GM18907 (cell line): ENCODE data around the gene ATP13A5.

Source experiments
- ATAC-seq: cut with Tn5 transposase; IDR thresholded peaks from one replicate; pipeline ENCODE4 v1.9.1; 2021; ENCODE audit warnings: mild to moderate bottlenecking, moderate library complexity; ENCODE audit not compliant: unreplicated experiment

ATP13A5 gene

GRCh38 chr3:193347521-193348501 lies 30.7 kb downstream of the ATP13A5 start:
- ATAC-seq, result no peak

- no peak for ATAC-seq
Measured at GRCh38 chr3:193346259-193346658, 32.3 kb downstream of the ATP13A5 start.

GRCh38 chr3:193345431-193345830 lies 33.1 kb downstream of the ATP13A5 start:
- no peak for ATAC-seq

- ATAC-seq, result no peak
Measured at GRCh38 chr3:193344486-193344885, 34.1 kb downstream of the ATP13A5 start.

GRCh38 chr3:193343726-193344222 lies 34.8 kb downstream of the ATP13A5 start:
- no peak for ATAC-seq

- no peak for ATAC-seq
Measured at GRCh38 chr3:193342551-193342950, 36.0 kb downstream of the ATP13A5 start.

GRCh38 chr3:193335031-193335430 lies 43.5 kb downstream of the ATP13A5 start:
- no peak for ATAC-seq

- ATAC-seq, result no peak
Measured at GRCh38 chr3:193333229-193333628, 45.3 kb downstream of the ATP13A5 start.

GRCh38 chr3:193330555-193331204 lies 47.9 kb downstream of the ATP13A5 start:
- no peak for ATAC-seq

GRCh38 chr3:193317682-193318300 lies 60.8 kb downstream of the ATP13A5 start:
- ATAC-seq, result no peak

- no peak for ATAC-seq
Measured at GRCh38 chr3:193314161-193314560, 64.4 kb downstream of the ATP13A5 start.

GRCh38 chr3:193313061-193313958 lies 65.2 kb downstream of the ATP13A5 start:
- ATAC-seq, result no peak

- ATAC-seq, result no peak
Measured at GRCh38 chr3:193310914-193311723, 67.4 kb downstream of the ATP13A5 start.

- ATAC-seq, result no peak
Measured at GRCh38 chr3:193305356-193305755, 73.2 kb downstream of the ATP13A5 start.

- ATAC-seq, result no peak
Measured at GRCh38 chr3:193301433-193301832, 77.1 kb downstream of the ATP13A5 start.

GRCh38 chr3:193297421-193297820 lies 81.1 kb downstream of the ATP13A5 start:
- no peak for ATAC-seq

GRCh38 chr3:193295985-193296384 lies 82.6 kb downstream of the ATP13A5 start:
- ATAC-seq, result no peak

GRCh38 chr3:193292386-193292785 lies 86.2 kb downstream of the ATP13A5 start:
- no peak for ATAC-seq

- ATAC-seq, result no peak
Measured at GRCh38 chr3:193271101-193271840, 107.3 kb downstream of the ATP13A5 start.
